Ammon's horn (tissue), 1 donor: ENCODE results near the gene SLC35F3.

ENCODE experiments used
- DNase-seq: peaks from one replicate; pipeline ENCODE4 v3.0.0-alpha.2; 2016; ENCODE audit warnings: low spot score

Gene SLC35F3

DNA sequence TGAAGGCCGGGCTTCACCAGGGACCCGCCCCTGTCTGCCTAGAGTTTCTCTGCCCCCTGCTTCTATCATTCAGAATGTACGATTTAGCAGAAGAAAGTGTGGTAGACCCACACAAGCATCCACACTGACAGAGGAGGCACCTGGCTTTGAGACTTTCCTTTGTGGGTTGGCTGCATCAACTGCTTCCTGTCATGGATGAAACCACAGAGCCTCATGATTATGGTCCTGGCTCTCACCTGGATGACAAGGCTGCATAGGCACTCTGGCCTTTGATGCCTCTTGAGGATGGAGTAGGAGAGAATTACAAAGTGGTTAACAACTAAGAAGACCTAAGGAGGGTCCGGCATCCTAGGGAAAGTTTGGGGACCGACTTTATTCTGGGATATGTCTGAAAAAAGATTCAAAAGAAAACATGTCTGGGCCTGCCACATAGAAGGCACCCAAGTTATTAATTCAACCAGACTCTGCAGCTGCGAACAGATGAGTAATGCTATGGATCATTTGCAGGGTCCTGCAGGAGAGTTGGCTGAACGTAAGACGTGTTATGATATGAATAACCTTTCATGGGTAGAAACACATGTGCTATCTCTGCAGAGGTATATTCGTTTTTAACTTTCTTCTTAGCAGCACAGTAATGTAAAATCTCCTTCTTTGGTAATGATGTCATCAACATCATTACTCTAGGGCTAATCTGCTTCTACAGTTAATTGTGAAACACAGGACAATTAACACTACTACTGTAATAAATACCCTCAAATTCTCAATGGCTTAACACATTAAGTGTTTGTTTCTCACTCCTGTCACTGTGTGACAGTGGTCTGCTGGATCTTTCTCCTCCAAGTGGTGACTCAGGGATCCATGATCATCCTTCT is 136.2 kb downstream of the SLC35F3 start:
- DNase-seq, result no peak

DNA sequence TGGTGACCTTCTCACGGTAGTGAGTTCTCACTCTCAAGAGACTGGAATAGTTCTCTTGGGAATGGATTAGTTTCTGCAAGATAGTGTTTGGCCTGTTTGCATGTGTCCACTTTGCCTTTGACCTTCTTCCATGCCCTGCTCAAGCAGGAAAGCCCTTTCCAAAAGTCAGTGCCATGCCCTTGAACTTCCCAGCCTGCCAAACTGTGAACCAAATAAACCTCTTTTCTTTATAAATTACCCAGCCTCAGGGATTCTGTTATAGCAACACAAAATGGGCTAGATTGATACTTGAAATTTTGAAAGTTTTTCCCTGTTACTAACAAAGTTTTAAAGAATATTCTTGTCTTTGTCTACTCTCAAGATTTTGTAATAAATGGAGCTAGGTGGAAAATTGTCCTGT is 139.6 kb downstream of the SLC35F3 start:
- no peak for DNase-seq

- no peak for DNase-seq
These were observed 142.6 kb downstream of the SLC35F3 start for GRCh38 chr1:234047123-234047522.

- DNase-seq, result no peak
These were observed 157.7 kb downstream of the SLC35F3 start for GRCh38 chr1:234062166-234062565.

DNA sequence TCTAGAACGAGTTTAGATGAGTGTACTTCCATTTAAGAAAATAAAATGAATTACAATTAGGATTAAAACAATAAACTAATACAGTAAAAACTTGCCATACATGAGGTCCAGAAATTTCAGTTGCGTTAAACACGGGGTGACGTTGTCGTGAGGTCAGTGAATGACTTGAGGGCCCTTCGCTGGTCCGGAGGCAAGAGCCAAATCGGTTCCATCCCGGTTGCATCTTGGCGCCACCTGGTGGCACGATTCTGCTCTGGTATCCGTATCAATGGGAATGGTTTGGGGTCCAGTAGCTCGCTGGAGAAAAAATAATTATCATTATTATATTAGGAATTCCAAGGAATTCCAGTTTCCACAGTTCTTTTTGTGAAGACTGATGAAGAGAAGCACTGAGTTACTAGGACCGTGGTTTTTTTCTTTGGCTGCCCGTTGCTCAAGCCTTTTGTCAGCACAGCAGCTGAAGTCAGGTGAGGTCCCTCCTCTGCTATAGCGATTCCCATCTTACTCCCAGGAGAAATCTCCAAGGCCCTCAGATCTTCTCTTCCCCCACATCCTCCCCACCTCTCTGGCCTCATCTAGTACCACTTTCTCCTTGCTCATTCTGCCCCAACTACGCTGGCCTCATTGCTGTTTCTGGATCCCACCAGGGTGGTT is 161.4 kb downstream of the SLC35F3 start:
- DNase-seq, result peak; percentile 74

- no peak for DNase-seq
These were observed 163.3 kb downstream of the SLC35F3 start for GRCh38 chr1:234067581-234068337.

DNA sequence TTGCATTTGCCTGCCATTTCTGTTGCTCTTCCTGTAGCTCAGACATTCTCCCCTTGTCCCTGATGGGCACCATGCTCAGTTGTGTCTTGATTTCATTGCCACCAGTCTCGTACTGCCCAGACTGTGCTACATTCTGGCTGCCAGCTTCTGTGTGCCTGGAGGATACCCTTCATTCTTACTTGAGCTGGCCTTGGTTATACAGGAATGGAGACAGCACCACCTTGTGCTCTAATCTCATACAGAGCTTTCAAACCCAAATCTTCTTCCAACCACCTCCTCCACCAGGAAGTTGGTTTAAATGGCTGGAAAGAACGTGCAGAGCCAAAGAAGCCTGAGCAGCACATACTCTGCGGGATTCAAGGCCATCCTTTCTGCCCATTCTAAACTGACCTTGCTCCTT is 165.3 kb downstream of the SLC35F3 start:
- DNase-seq, result peak; percentile 21

DNA sequence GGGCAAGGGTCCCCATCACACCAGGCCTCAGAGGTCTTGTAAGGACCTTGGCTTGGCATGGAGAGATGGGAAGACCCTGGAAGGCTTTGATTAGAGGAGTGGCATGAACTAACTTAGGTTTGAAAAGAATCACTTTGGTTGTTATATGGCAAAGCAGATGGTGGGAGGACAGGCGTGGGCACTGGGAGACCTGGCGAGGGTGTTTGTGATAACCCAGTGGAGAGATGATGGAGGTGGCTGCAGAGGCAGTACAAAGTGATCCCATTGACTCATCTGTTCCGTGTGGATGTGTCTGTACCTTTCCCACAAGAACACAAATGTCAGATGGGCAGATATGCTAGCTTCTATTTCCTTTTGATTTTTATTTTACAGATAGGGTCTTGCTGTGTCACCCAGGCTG is 168.3 kb downstream of the SLC35F3 start:
- DNase-seq, result peak; percentile 68

DNA sequence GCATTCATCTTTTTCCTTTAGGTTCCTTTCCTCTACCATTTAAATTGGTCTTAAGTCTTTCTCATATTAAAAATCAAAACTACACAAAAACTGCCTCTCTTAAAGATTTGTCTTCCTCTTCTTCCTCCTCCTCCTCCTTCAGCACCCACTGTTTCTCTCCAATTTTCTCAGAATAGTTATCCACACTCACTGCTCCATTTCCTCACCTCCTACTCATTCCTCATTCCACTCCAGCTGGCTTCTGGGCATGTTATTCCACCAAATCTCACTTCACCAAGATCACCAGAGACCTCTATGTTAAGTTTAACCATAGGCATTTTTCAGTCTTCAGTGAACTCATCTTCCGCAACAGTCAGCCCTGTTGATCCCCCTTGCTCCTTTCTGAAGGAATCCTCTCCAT is 173.7 kb downstream of the SLC35F3 start:
- no peak for DNase-seq

GRCh38 chr1:234079896-234080295 is 175.4 kb downstream of the SLC35F3 start:
- no peak for DNase-seq

- peak; percentile 66 for DNase-seq
These were observed 179.0 kb downstream of the SLC35F3 start for GRCh38 chr1:234083460-234083859.

DNA sequence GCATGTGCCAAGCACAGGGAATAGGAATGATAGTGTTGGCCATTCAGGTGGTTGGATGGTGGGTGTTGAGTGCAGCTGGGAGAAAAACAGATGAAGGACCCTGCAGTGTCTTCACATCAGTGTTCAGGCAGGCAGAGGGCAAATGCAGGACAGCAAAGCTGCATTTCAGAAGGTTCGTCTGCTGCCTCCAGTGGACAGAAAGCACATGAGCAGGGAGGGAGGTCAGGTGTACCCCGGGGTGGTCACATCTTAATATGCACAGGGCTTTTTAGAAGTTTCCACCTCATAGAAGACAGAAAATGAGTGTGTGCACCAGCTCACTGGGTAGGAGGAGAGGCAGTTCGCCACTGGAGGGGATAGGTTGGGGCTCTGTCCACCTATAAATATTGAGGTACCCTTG is 184.9 kb downstream of the SLC35F3 start:
- no peak for DNase-seq

DNA sequence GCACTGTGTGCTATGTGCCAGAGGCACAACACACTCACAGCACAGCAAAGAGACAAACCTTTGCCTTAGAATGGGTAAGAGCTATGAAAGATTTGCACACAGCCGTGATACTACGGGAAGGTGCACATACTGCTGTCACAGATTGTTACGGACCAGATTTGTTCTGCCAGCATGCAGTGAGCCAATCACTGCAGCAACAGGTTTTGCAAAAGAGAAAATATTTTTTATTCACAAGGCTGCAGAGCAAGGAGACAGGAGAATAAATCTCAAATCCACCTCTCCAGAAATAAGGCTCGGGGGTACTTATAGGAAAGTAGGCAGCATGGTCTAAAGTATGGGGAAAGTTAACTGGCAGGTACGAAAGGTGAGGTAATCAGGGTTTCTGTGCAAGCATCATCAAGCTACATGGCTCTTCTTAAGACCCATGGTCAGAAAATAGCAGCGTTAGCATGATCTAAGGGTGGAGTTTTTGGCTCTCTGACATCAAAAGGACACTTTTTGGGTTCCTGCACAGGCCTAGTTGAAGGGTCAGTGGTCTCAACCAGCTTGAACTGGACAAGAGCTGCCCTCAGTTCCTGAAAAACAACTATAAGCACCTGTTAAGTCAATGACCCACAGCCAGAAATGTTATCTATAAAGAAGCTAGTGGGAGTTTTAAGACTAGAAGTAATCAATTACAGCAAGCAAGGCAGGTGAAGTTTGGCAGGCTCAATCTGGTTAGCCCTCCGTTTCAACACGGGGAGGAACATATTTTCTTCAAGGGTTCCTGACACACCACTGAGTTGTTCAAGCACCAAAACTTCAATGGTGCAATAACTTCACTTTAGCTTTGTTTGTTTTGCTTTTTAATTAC is 186.0 kb downstream of the SLC35F3 start:
- no peak for DNase-seq

- no peak for DNase-seq
These were observed 186.6 kb downstream of the SLC35F3 start for GRCh38 chr1:234091065-234091401.

GRCh38 chr1:234091876-234092275 is 187.4 kb downstream of the SLC35F3 start:
- no peak for DNase-seq

- DNase-seq, result no peak
These were observed 188.6 kb downstream of the SLC35F3 start for GRCh38 chr1:234093107-234093506.

- DNase-seq, result peak; percentile 37
These were observed 189.3 kb downstream of the SLC35F3 start for GRCh38 chr1:234093741-234094140.

DNA sequence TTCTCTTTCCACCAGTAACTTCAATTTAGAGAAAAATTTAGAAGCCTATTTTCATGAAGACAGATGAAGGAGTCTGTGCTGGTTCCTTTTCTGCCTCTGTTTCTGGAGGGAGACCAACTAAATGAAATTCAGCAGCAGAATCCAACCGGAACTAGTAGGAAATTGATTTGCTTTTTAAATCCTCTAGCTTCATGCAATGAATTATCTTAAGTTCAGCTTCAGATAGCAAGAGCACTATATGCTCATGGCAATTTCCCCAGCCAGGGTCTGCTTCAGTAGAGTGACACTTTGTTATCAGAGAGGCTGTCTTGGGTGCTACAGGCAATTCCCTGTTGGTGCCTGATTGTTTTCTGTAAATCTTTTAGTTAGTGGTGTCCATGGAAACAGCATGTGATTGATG is 189.7 kb downstream of the SLC35F3 start:
- DNase-seq, result no peak

DNA sequence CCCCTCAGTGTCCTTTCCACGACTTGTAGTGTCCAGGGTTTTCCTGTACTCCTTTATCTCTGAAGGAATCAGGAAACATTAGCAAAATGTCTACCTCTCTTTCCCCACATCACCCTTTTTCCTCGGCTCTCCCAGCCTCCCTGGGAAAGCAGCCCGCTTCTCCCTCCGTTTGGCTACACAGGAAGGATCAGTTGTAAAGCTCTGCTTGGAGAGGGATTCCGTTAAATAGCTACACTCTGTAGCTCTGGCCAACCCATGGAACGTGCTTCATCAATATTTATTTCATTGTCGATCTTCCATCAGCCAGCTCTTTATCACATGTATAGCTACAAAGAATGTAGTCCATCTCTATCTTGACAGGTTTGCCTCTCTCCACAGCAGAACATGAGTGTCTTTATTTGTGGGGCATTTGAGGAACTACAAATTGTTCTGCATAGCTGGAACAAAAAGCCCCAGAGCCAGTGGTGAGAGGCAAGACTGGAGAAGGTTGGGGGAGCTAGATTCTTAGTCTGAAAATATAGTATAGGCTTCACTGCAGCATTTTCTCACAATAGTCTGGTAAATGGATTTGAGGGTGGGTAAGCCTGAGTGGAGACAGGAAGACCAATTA is 191.8 kb downstream of the SLC35F3 start:
- DNase-seq, result no peak

- DNase-seq, result peak; percentile 42
These were observed 198.1 kb downstream of the SLC35F3 start for GRCh38 chr1:234102583-234102982.

DNA sequence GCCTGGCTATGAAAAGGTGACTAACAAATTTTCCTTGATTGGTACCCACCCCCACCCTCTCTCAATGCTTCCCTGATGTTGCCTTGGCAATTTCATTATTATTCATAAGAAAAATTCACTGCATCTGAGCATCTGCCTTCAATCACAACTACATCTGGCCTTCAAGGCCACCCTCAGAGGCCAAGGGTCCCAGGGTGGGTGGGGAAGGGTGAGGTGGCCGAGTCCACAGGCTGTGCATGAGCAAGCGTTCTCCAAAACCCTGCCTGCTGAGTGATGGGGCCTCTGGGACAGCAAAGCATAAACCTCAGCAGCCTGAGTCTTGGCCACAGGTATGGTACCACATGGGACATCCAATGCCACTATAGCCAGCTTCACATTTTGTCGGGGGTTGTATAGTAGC is 198.7 kb downstream of the SLC35F3 start:
- no peak for DNase-seq

DNA sequence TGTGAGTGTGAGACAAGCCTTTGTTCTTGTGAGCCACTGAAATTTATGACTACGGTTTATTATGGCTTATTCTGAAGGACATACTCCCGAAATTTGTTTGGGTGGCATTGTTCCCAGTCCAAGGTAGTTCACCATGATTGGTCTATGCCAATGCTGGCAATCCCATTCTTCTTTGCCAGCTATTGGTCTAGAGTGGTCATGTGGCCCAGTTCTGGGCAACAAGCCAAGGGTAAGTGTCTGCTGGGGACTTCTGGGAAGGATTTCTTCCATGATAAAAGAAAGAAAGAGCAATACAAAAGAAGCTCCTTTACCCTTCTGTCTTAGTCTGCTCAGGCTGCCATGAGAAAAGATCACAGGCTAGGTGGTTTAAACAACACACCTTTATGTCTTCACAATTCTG is 201.6 kb downstream of the SLC35F3 start:
- DNase-seq, result no peak
